ENCODE data around the gene TRIM16.
"Not testable (repeated sequence)": the region's sequence is repeated elsewhere in the genome, so short reads cannot be mapped to it uniquely, and the experiment has no call there.

Gene TRIM16

DNA sequence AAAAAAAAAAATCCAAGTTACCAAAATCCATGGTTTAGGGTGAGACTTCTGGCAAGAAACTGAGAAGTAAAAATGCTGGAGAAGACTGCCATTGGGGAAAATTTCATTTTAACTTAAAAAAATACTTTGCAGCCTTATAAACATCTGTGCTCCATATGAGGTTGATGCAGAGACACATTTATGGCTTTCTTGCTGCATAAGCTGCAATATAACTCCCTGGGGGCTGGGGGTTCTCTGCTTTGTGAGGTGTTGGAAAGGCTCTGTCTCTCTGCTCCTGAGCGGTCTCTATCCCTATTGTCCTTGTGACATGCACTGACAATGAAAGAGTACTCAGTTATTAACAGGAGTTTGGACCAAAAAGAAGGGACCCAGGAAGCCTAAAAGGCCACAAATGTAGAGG, 71.0 kb downstream of the TRIM16 start:
- DNase-seq: not testable (repeated sequence)

DNA sequence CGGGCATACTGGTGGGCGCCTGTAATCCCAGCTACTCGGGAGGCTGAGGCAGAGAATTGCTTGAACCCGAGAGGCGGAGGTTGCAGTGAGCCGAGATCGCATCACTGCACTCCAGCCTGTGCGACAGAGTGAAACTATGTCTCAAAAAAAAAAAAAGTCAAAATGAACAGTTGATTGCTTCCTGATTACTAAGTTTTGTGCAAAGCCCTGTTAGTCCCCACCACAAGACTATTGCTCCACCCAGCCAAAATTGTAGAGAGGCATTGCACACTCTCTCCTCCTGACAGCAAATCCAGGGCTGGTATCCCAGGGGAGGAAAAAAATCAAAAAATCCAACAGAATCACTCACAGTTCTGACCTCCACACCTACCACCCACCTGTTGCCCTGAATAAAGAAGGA, 91.2 kb downstream of the TRIM16 start:
- DNase-seq: not testable (repeated sequence)

DNA sequence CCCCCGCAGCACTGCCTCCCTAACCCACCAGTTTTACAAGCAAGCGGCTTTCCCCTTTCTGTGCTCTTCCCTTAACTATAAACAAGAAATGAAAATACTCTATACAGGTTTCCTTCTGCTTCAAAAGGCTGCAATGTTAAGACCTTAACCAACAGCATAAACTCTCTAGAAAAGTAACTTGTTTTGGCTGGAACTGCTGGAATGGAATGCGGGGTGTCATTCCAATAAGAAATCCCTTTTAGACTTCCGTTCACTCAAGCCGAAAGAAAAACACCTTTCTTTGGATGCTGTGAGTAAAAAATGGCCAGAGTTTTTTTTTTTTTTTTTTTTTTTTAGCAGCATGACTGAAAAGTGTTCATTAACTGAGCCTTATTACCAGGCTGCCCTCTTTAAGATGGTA, 92.1 kb downstream of the TRIM16 start:
- not testable (repeated sequence) for DNase-seq

DNA sequence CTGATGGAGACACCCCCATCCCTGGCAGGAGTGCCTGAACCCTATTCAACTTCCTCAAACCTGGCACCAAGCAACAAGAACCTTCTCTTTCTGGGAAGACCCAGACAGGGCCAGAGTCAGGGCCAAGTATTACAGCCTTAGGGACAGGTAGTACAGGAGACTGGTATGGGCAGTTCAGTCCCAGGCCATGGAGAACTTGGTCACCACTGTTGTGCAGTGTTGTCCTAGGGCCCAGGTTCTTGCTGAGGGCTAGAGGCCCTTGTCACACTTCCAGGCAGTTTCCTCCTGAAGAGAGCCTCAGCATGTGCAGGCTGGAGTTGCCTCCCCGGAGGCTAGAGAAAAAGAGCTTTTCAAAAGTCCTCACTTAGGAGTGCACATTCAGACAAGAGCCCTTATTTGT, 93.3 kb downstream of the TRIM16 start:
- DNase-seq: not testable (repeated sequence)

DNA sequence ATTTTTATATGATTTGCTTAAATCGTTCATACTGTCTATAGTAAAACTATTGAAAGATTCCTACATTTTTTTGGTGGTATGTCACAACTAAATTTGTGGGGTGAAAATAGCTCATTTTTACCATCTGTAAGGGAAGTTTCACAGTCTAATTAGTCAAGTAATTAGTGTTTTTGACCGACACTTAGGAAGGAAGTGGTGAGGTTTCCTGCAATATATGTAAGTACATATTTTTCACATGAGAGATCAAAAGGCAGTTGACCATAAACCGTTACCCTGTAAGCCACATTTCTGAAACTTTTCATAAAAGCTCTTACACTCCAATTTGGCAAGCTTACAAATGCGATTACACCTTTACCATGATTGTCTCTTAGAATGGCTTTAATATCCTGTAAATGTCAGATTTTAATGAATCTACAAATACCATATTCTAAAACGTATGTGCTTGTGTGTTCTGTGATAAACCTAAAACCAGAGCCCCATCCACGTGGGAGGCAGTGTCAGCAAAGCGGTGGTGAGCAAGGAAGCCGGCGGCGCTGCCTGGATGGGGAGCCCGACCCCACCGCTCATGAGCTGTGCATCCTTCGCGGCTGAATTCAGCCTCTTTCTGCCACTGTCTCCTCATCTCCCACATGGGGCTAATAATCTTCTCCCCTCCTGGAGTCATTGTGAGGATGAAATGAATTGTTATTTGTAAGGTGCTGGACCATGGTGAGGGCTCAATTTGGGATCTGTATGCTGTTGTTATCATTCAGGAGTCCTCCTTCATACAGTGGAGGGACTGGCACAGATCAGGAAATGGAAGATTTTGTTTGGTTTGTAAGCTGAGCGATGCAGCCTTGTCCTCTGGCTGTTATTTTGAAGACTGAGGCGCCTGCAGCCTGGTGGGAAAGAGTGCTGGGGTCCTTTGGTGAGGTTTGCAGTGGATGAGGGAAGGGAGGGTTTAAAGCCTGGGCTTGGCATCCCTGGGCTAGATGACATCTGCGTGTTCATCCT, 94.3 kb downstream of the TRIM16 start:
- not testable (repeated sequence) for DNase-seq

DNA sequence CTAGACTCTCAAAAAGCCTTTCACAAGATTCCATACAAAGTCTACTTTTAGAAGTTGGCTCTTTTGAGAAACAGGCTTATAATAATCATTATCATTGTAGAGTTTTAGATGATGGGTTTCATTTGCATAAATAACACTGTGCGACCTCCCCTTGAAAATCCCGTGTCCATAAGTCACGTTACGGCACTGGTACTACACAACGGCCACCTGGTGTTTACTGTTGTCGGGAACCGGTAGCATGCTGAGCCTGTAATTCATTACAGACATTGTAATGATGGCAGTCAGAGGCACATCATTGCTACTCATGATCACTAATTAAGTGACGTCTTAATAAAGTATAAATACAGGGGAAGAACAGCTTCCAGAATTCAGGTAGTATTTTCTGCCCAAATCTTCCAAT, 96.1 kb downstream of the TRIM16 start:
- not testable (repeated sequence) for DNase-seq

DNA sequence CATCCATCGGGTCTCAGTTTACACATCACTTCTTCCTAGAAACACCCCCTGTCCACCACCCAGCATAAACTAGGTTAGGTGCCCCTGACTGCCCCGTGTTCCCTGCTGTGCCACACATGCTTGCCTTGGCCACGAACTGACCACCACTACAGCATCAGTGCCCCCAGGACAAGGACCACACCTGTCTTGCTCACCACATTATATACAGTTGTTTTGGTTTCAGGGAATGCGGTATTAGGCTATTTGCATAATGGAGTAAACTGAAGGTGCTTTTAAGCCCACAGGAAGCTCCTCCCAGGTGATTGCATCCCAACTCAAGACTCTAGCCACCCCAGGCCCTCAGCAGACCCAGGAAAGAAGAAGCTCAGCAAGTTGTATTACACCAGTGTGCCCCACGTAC, 100.8 kb downstream of the TRIM16 start:
- DNase-seq: not testable (repeated sequence)

DNA sequence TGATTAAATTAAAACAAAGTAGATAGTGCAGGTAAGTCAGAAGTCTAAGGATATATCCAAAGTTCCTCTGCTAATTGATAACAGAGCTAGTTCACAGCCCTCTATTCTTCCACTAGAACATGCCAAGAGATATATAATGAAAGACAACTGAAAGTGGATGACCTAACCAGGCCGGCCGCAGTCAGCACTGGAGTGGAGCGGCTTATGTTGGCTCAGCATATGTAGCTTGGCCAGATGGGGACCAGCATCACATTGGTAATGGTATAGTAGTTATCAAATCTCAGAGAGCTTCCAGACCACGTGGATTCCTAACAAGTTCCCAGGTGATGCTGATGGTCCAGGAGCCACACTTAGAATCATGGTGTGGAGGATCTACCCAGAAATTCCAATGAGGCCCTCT, 102.6 kb downstream of the TRIM16 start:
- not testable (repeated sequence) for DNase-seq
